Osteoblast (primary cell): Measurements from ENCODE around the gene PLXDC2. TPM values are rescaled to one million over a fixed set of nuclear protein-coding genes. Genes with fewer than 3 reads are reported as not detected.
A peak's percentile ranks its signal among the peaks of the same experiment; 100 is the strongest.

Experiments used
- DNase-seq: peaks from one replicate; pipeline ENCODE4 v3.0.0; 2011; ENCODE audit warnings: low spot score, mixed read lengths; ENCODE audit not compliant: insufficient read length; ENCODE audit errors: missing footprints
- H2AFZ ChIP-seq: 2 replicates; pipeline ENCODE4 v1.6.0; 2011; ENCODE audit warnings: mild to moderate bottlenecking, low read length
- H3K27ac ChIP-seq: 2 replicates; pipeline ENCODE4 v1.5.1; 2011; ENCODE audit warnings: mild to moderate bottlenecking, low read depth, low read length, moderate library complexity
- H3K27me3 ChIP-seq: 2 replicates; pipeline ENCODE4 v1.6.0; 2012; ENCODE audit warnings: mild to moderate bottlenecking, control low read depth, inconsistent platforms, low read length, moderate library complexity; ENCODE audit not compliant: insufficient read depth
- H3K36me3 ChIP-seq: 2 replicates; pipeline ENCODE4 v1.5.1; 2011; ENCODE audit warnings: mild to moderate bottlenecking, low read length, control low read depth, moderate library complexity; ENCODE audit not compliant: insufficient read depth
- H3K4me1 ChIP-seq: 2 replicates; pipeline ENCODE4 v1.5.1; 2011; ENCODE audit warnings: mild to moderate bottlenecking, low read length, control low read depth, moderate library complexity; ENCODE audit not compliant: insufficient read depth
- H3K4me2 ChIP-seq: 2 replicates; pipeline ENCODE4 v1.6.0; 2011; ENCODE audit warnings: mild to moderate bottlenecking, low read length; ENCODE audit not compliant: insufficient read depth
- H3K4me3 ChIP-seq: fragments of 200-600 bp; sonication (generic); 3 replicates; pipeline ENCODE4 v1.5.1; 2012; ENCODE audit warnings: mild to moderate bottlenecking, low read length, inconsistent platforms; ENCODE audit not compliant: insufficient read depth
- H3K79me2 ChIP-seq: 2 replicates; pipeline ENCODE4 v1.6.0; 2012; ENCODE audit warnings: mild to moderate bottlenecking, low read length, control low read depth, inconsistent platforms; ENCODE audit not compliant: insufficient read depth
- H3K9me3 ChIP-seq: 2 replicates; pipeline ENCODE4 v1.5.1; 2011; ENCODE audit warnings: low read depth, low read length, control low read depth
- H4K20me1 ChIP-seq: 2 replicates; pipeline ENCODE4 v1.6.0; 2012; ENCODE audit warnings: mild to moderate bottlenecking, low read length, control low read depth; ENCODE audit not compliant: insufficient read depth
- total RNA-seq: library from RNA; depleted of rRNA; stranded (reverse); fragments of >200 nt; gene quantifications from 2 replicates; pipeline ENCODE4 v1.2.3, GENCODE V29; 2012
- TF ChIP-seq, protein P1 (sequence below): IDR thresholded peaks from 2 replicates; pipeline ENCODE4 v1.5.1; 2011; ENCODE audit warnings: mild to moderate bottlenecking, low read depth, low read length, moderate library complexity; ENCODE audit errors: extremely low read depth

The PLXDC2 gene
- total RNA-seq, 1 donor, result 63.3 TPM

DNA sequence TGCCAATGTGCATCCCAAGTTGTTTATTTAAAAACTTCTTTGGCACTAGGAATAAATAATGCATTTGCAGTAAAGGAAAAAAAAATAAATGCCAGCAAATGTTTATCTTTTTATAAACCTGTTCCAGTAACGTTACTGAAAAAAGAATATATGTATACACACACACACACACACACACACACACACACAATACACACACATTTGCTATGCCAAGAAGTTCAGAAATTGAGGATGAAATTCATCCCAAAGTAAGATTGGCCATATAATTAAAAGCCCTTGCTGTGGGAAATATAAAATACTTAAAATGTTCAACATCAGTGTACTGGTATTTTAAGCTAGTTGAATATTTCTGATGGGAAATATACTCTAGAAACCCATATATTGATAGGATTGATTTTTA is 2.6 kb downstream of the PLXDC2 start:
- Histone ChIP-seq H3K9me3 (no peaks in the 10 kb centered on the region), H3K4me1 (peaks cover 7% of the 10 kb centered on the region), H3K27ac (no peak overlapping the region), H3K36me3 (no peaks in the 10 kb centered on the region), H3K79me2 (no peaks in the 10 kb centered on the region), H4K20me1 (no peaks in the 10 kb centered on the region), H3K4me2 (peak overlapping the region; percentile 92), H3K27me3 (peaks cover 33% of the 10 kb centered on the region), H3K4me3 (no peak overlapping the region), H2AFZ (no peak overlapping the region)
- DNase-seq, result no peak
- TF ChIP-seq, protein P1, sequence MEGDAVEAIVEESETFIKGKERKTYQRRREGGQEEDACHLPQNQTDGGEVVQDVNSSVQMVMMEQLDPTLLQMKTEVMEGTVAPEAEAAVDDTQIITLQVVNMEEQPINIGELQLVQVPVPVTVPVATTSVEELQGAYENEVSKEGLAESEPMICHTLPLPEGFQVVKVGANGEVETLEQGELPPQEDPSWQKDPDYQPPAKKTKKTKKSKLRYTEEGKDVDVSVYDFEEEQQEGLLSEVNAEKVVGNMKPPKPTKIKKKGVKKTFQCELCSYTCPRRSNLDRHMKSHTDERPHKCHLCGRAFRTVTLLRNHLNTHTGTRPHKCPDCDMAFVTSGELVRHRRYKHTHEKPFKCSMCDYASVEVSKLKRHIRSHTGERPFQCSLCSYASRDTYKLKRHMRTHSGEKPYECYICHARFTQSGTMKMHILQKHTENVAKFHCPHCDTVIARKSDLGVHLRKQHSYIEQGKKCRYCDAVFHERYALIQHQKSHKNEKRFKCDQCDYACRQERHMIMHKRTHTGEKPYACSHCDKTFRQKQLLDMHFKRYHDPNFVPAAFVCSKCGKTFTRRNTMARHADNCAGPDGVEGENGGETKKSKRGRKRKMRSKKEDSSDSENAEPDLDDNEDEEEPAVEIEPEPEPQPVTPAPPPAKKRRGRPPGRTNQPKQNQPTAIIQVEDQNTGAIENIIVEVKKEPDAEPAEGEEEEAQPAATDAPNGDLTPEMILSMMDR, result no peak

DNA sequence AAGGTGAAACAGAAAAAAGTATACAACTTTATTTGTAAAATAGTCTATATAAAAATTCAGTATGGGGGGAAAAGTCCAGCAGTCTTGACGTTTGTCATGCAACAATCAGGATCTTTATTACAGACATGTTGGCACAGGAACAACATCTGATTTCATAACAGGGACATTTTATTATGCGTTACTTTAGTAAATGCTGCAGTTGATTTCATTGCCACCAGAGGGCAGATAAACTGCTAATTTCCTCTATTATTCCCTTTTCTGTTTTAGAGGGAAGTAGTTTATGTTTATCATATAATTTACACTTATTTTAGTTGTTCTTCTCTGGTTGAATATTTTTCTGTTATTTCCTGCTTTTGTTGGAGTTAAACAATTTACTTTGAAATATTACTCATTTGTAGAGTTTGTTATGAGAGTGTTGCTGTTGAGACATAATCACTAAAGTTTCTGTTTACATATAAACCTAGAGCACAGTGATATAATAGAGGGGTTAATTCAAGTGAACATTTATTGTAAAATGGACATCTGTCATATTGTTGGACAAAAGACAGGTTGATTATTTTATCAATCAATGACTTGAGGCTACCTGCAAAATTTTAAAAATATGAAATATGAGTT is 3.3 kb downstream of the PLXDC2 start:
- DNase-seq, result peak; percentile 94
- H3K4me2 ChIP-seq, result no peak overlapping the region
- no peak overlapping the region for H3K4me3 ChIP-seq

DNA sequence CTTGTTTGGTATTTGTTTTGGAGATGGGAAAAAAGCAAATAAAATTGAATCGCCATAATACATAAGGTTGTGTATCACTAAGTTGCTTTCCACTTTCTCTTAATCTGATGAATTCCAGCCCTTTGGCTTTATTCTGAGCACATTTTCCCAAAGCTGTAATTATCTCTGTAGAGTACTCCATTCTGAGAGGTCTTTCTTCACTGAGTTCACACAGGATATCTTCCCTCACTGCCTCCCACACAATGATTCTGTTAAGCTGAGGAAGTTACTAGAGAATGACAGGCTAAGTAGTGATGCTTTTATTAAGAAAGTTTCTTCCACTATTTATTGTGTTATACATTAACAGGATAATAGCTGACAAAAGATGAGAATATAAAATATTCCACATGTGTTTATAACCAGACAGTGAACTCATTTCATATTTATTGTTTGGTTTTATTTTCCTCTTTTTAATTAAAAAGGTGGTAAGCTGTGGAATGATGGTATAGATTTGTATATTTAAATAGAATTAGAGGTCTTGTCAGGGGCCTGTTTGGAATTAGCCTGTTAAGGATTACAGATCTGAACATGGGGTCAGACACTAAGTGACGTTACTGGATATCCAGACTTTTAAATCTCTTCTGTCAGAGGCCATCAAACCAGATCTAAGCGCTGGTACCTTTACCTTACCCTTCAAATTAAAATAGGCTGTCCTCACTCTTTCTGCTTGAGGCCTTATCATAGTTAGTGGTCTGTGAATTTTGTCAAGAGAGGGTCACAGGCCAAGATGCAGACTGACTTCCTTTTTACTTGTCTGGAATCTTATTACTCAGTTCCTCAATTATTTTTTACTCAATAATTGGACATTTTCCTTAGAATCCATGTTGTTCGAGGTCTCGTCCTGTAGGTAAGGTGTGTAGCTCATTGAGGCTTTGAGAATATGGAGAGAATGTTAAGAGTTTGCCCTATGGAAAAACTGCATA is 8.4 kb downstream of the PLXDC2 start:
- H3K9me3 ChIP-seq, result no peaks in the 10 kb centered on the region
- TF ChIP-seq, protein P1, result no peak
- no peak for DNase-seq
- H3K27me3 ChIP-seq, result no peaks in the 10 kb centered on the region
- no peak overlapping the region for H3K4me3 ChIP-seq
- H3K27ac ChIP-seq, result no peak overlapping the region
- H4K20me1 ChIP-seq, result no peaks in the 10 kb centered on the region
- H3K4me2 ChIP-seq, result no peak overlapping the region
- H2AFZ ChIP-seq, result no peak overlapping the region
- no peaks in the 10 kb centered on the region for H3K36me3 ChIP-seq
- no peaks in the 10 kb centered on the region for H3K79me2 ChIP-seq
- no peaks in the 10 kb centered on the region for H3K4me1 ChIP-seq

More for the DNA sequence above, 3.3 kb downstream of the PLXDC2 start:
- no peak overlapping the region for H2AFZ ChIP-seq
- H3K27ac ChIP-seq, result no peak overlapping the region
- H3K79me2 ChIP-seq, result no peaks in the 10 kb centered on the region
- H3K9me3 ChIP-seq, result no peaks in the 10 kb centered on the region
- TF ChIP-seq, protein P1, result peak; percentile 77
- peaks cover 30% of the 10 kb centered on the region for H3K27me3 ChIP-seq
- no peaks in the 10 kb centered on the region for H4K20me1 ChIP-seq
- H3K4me1 ChIP-seq, result peaks cover 7% of the 10 kb centered on the region
- H3K36me3 ChIP-seq, result no peaks in the 10 kb centered on the region

DNA sequence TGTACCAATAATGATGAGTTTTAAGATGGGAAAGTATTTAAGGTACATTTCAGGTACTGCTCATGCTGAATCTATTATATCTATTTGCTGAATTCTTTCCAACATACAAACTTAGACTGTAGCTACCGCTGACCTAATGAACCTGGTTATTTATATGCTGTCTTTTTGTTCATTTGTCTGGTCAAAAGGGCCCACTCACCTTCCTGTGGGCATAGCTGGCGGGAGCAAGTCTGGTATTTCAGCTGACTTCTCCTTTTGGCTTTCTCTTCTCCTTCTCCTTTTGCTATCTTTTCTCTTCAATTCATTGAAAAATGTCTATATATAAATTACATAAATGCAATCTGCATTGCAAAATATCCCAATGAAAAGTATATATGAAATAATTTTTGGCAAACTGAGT is 9.5 kb downstream of the PLXDC2 start:
- H3K4me1 ChIP-seq, result no peaks in the 10 kb centered on the region

More for the DNA sequence above, 9.5 kb downstream of the PLXDC2 start:
- DNase-seq, result no peak
- H3K4me2 ChIP-seq, result no peak overlapping the region
- H3K9me3 ChIP-seq, result no peaks in the 10 kb centered on the region
- H3K27me3 ChIP-seq, result no peaks in the 10 kb centered on the region
- H2AFZ ChIP-seq, result no peak overlapping the region
- H3K4me3 ChIP-seq, result no peak overlapping the region
- no peaks in the 10 kb centered on the region for H3K36me3 ChIP-seq
- no peak overlapping the region for H3K27ac ChIP-seq
- no peaks in the 10 kb centered on the region for H3K79me2 ChIP-seq
- TF ChIP-seq, protein P1, result no peak
- no peaks in the 10 kb centered on the region for H4K20me1 ChIP-seq
